Activated effector memory CD4-positive, alpha-beta T cell treated with Interleukin-2 at 50 U/mL for 16 hours (primary cell): ENCODE measurements around the gene RRAS2.
"Not testable (repeated sequence)": the region's sequence is repeated elsewhere in the genome, so short reads cannot be mapped to it uniquely, and the experiment has no call there.

Experiments
- DNase-seq: peaks from one replicate; pipeline ENCODE4 v3.0.0-alpha.2; 2020

The RRAS2 gene

GRCh38 chr11:14358729-14359439 lies at the start of gene RRAS2:
Gene RRAS2 (minus strand): TSS chr11:14359183. CDS start chr11:14358870, 313 bp downstream.
- DNase-seq = peak; percentile 68

GRCh38 chr11:14408612-14409011 lies 49.6 kb upstream of the RRAS2 start:
- DNase-seq = no peak

DNA sequence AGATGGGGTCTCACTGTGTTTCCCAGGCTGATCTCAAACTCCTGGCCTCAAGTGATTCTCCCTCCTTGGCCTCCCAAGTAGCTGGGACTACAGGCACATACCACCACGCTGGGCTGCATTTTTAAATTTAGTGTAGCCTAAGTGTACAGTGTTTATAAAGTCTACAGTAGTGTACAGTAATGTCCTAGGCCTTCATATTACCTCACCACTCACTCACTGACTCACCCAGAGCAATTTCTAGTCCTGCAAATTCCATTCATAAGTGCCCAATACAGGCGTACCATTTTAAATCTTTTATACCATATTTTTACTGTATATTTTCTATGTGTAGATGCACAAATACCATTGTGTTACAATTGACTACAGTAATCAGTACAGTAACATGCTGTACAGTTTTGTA lies 47.1 kb upstream of the RRAS2 start:
- not testable (repeated sequence) for DNase-seq

DNA sequence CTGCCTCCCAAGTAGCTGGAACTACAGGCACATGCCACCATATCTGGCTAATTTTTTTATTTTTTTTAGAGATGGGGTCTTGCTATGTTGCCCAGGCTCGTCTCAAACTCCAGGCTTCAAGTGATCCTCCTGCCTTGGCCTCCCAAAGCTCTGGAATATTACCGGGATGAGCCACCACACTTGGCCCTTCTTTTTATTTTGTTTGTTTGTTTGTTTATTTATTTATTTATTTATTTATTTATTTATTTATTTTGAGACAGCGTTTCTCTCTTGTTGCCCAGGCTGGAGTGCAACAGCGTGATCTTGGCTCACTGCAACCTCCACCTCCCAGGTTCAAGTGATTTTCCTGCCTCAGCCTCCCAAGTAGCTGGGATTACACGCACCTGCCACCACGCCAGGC lies 44.5 kb upstream of the RRAS2 start:
- not testable (repeated sequence) for DNase-seq

GRCh38 chr11:14399087-14399486 lies 40.1 kb upstream of the RRAS2 start:
- DNase-seq = no peak

- DNase-seq = no peak
Measured at GRCh38 chr11:14396273-14396672, 37.3 kb upstream of the RRAS2 start.

DNA sequence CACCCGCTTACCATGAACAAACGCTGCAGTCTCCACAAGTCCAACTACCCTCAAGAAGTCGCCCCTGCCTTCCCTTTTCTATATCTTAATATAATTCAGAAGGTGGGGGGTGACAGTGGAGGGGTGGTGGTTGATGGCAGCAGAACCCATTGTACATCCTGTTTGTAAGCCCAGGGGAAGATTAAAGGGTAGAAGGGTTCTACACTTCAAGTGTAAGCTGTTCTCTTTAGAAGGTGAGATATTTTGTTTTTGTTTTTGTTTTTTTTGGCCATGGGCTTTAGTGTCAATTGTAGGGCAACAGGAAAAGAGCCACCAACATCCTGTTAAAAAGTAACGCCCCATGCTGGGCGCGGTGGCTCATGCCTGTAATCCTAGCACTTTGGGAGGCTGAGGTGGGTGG lies 34.9 kb upstream of the RRAS2 start:
- no peak for DNase-seq

DNA sequence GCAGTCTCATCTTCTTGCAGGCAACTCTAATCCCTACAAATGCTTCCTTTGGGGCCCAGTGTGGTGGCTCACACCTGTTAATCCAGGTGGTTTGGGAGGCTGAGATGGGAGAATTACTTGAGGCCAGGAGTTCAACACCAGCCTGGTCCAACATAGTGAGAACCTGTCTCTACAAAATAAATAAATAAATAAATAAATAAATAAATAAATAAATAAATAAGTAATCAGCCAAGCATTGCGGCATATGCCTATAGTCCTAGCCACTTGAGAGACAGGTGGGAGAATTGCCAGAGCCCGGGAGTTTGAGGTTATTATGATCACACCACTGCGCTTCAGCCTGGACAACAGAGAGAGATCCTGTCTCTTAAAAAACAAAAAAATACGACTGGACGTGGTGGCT lies 34.1 kb upstream of the RRAS2 start:
- DNase-seq = no peak

- no peak for DNase-seq
Measured at GRCh38 chr11:14390669-14391068, 31.7 kb upstream of the RRAS2 start.

DNA sequence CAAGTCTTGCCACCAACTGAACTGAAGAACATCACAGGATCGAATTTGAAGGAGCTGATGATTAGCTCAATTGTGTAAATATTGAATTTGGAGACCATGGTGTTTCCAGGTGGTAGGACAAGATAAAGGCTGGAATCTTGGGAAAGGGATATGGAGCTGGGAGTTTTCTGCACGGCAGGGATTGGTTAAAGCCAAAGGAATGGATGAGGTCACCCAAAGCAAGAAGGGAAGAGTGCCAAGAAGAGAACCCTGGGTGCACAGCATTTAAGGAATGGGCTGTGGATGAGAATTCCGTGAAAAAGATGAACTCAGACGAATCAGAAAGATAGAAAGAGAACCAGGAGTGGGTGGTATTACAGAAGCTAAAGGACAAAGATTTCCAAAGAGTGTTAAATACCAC lies 29.4 kb upstream of the RRAS2 start:
- DNase-seq = no peak

GRCh38 chr11:14386895-14387480 lies 28.0 kb upstream of the RRAS2 start:
- no peak for DNase-seq

DNA sequence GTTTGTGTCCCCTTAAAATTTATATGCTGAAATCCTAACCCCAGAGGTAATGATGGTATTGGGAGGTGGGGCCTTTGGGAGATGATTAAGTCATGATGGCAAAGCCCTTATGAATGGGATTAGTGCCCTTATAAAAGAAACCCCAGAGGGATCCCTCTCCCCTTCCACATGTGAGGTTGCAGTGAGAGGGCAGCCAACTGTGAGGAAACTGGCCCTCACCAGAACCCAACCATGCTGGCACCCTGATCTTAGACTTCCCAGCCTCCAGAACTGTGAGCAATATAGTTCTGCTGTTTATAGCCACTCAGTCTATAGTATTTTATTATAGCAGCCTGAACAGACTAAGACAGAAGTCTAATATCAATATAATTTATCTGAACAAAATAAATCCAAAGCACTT lies 27.1 kb upstream of the RRAS2 start:
- DNase-seq = no peak

DNA sequence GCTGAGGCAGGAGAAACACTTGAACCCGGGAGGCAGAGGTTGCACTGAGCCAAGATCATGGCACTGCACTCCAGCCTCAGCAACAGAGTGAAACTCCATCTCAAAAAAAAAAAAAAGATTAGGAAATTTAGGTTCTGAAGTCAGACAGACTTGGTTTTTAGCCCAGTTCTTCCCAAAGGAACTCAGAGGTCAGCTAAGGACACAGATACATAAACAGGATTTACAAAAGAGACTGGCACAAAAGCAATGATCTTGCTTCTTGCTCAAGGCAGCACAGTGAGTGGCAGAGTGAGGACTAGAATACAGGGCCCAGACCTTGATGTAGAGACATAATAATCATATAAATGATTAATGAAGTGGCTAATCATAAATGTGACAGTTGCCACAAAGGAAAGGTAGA lies 25.4 kb upstream of the RRAS2 start:
- no peak for DNase-seq

DNA sequence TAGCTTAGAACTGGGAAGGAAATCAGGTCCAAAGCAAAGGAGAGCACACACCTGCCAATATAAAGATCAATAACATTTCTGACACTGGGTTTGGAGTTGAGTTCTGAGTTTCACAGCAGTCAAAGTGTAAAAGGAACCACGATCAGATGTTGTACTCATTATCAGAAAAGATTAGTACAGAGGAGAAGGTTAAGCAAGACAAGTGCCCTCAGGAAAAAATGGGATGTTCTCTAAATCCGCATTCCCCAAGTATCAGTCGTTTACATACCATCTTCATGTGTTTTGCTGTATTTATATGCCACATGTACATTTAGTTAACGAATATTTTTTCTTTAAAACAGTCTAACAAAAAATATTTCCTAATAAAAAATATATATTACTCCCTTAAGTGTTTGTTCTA lies 23.0 kb upstream of the RRAS2 start:
- no peak for DNase-seq

GRCh38 chr11:14380947-14381561 lies 22.1 kb upstream of the RRAS2 start:
- DNase-seq = peak; percentile 30

DNA sequence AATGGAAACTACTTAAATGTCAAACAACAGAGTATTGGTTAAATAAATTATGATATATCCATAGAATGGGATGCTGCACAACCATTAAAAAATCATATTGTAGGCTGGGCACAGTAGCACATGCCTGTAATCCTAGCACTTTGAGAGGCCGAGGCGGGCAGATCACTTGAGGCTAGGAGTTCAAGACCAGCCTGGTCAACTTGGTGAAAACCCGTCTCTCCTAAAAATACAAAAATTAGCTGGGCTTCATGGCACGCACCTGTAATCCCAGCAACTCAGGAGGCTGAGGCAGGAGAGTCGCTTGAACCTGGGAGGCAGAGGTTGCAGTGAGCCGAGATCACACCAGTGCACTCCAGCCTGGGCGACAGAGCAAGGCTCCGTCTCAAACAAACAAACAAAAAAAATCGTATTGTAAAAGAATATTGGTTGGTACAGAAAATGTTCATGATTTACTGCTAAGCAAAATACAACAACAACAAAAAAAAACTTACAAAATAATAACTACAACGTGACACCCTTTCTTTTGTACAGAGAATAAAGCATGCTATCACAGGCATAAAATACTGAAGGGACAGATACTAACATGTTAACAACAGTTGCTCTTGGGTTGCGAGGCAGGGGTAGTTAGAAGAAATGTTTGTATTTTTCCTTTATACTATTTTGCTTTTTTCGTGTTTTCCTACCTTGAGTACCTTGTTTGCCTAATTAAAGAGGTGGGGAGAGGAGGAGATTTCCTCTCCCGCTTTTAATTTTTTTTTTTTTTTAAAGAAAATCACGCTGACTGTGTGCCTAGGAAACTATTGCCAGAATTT lies 21.3 kb upstream of the RRAS2 start:
- no peak for DNase-seq

- DNase-seq = no peak
Measured at GRCh38 chr11:14378171-14378570, 19.2 kb upstream of the RRAS2 start.

DNA sequence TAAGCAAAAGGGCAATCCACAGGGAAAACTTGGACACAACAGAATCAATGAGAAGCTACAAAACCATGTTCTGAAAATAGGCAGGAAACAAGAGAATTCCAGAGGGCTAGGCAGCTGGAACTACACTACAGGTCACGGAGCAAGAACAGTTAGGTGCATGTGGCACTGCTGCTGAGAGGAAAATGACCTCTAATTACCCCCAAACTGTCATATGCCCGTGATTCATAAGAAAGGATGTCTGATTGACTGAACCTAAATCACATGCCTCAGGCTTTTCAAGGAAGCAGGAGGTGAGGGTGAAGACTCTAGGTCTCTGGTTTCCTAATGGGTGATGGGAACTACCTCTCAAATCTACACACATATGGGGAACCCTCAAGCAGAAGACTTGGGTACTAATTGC lies 17.9 kb upstream of the RRAS2 start:
- no peak for DNase-seq

GRCh38 chr11:14374922-14375830 lies 16.2 kb upstream of the RRAS2 start:
- no peak for DNase-seq

DNA sequence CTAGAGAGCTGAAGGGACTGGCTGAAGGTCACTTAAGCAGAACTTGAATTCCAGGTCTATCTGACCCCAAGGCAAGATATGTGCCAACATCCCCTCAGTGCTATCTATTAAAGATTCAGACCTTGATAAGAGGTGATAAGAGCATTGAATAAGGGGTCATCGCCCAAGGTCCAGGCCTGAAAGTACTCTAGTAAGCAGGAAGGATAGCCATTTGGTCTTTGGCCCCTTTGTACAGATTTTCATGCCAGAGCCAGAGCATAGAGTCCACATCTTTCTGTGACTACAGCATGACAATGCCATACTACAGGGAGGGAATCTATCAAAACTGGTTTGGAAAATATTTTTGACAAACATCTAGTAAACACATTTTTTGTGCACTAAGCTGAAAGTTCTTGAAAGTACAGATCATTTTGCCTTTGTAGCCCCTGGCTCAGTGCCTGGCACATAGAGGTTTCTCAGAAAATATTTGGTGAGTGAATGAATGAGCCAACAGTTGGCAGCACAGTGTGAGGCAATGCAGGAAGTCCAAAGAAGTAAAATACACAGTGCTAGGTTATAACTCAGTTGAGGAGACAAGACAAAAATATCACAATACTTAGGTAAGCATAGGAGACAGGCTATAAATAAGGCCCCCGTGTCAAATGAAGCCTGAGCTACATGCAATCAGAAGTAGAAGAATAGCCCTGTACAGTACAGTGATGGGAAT lies 15.1 kb upstream of the RRAS2 start:
- DNase-seq = no peak

- DNase-seq = no peak
Measured at GRCh38 chr11:14372011-14372410, 13.0 kb upstream of the RRAS2 start.

- DNase-seq = no peak
Measured at GRCh38 chr11:14371249-14371648, 12.3 kb upstream of the RRAS2 start.
